HG02840 (cell line): ENCODE data around the gene TMEM219.
"Not testable (repeated sequence)": the region's sequence is repeated elsewhere in the genome, so short reads cannot be mapped to it uniquely, and the experiment has no call there.

ENCODE experiments used
- ATAC-seq: cut with Tn5 transposase; IDR thresholded peaks from one replicate; pipeline ENCODE4 v1.9.1; 2021; ENCODE audit warnings: mild to moderate bottlenecking, moderate library complexity, moderate number of reproducible peaks; ENCODE audit not compliant: unreplicated experiment, low FRiP score

Gene TMEM219

DNA sequence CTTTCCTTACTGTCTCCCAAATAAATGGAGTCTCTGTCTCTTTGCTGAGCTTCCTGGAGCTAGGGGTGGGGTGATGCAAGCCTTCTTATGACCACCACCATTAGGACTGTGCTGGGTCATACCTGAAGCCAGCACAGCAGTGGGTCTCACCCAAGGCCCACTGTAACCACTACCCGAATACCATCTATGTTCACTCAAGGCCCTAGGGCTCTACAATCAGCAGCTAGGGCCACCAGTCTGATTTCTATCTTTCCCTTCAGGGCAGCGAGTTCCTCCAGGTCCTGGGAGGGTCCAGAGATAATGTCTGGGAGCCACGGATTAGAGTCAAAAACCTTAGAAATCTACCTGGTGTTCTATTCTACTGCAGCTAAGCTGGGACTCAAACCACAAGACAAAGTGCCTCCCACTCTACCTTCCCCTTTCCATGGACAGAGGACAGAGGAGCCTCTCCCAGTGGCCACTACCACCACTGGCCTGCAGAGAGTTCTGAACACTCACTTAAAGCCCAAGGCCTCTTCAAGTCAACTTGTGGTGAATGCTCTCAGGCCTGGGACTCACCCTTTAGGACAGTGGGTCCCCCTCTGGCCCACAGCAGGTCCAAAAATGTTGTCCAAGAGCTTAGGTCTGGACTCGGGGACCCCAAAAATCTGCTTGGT lies 10.9 kb upstream of the TMEM219 start:
- no peak for ATAC-seq

DNA sequence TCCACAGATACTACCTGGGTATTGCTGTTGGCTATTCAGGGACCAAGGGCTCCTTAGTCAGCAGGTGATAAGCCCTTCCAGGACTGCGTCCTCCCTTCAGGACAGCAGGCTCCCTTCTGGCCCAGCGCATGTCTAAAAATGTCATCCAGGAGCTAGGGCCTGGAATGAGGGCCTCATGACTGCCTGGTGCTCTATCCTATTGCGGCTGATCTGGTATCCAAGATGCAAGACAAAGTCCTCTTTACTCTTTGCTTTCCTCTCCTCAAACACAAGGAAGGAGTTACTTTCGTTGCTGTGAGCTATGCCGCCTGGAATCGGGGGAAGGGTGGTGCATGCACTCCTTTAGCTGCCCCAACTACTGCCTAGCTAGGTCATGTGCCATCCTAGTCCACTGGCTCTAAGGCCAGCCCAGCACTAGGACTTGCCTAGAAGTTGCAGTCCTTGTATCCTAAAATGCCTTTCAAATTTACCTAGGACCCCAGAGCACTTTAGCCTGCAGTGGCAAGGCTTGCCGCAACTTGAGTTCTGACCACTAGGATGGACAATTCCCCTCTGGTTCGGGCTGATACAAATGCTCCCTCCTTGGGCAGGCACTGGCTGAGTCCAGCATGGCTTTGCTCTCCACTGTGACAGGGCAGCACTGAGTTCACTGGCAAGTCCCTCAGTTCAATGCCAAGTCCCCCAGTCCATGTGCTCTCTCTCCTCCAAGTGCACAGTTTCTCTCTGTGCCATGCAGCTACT lies 10.1 kb upstream of the TMEM219 start:
- ATAC-seq = no peak

DNA sequence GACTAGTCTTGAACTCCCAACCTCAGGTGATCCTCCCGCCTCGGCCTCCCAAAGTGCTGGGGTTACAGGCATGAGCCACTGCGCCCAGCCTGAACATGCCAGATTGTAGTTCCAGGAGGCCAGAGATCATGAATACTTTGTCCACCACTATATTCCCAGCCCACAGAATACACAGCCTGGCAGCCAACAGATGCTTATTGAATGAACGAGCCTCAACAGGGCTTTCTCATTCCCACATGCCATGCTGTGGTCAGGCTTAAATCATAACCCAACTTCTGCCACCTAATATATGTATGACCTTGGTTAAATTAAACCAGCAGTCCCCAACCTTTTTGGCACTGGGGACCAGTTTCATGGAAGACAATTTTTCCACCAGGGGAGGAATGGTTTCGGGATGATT lies 3.1 kb upstream of the TMEM219 start:
- no peak for ATAC-seq

DNA sequence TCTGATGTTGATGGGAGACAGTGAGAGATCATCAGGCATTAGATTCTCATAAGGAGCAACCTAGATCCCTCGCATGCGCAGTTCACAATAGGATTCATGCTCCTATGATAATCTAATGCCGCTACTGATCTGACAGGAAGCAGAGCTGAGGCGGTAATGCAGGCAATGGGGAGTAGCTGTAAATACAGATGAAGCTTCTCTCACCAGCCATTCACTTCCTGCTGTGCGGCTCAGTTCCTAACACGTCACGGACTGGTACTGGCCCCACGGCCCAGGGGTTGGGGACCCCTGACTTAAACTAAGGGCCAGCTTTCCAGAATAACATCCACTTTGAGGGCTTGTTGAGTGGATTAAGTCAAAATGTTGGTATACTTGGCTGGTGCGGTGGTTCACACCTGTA lies 2.6 kb upstream of the TMEM219 start:
- ATAC-seq = no peak

DNA sequence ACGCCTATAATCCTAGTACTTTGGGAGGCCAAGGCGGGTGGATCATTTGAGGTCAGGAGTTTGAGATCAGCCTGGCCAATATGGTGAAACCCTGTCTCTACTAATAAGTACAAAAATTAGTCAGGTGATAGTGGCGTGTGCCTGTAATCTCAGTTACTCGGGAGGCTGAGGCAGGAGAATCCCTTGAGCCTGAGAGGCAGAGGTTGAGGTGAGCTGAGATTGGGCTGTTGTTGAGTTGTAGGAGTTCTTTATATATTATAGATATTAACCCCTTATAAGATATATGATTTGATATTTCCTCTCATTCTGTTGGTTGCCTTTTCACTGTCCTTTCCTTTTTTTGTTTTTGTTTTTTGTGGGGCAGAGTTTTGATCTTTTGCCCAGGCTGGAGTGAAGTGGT lies 2.1 kb upstream of the TMEM219 start:
- ATAC-seq = not testable (repeated sequence)

DNA sequence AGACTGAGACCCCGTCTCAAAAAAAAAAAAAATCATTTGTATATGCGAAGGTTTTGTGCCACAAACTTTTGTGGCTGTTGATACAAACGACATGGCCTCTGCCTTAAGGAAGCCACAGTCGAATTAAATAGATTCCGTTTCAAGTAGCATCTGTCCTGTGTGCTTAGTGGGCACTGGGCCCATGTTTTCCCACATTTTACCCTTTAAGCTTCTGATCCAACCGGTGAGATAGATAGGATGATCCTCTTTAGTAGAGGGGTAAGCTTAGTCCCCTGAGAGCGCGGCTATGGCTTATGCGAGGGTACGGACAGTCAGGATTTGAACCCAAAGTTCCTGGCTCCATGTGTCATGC lies 776 bp upstream of the TMEM219 start:
- ATAC-seq = no peak

DNA sequence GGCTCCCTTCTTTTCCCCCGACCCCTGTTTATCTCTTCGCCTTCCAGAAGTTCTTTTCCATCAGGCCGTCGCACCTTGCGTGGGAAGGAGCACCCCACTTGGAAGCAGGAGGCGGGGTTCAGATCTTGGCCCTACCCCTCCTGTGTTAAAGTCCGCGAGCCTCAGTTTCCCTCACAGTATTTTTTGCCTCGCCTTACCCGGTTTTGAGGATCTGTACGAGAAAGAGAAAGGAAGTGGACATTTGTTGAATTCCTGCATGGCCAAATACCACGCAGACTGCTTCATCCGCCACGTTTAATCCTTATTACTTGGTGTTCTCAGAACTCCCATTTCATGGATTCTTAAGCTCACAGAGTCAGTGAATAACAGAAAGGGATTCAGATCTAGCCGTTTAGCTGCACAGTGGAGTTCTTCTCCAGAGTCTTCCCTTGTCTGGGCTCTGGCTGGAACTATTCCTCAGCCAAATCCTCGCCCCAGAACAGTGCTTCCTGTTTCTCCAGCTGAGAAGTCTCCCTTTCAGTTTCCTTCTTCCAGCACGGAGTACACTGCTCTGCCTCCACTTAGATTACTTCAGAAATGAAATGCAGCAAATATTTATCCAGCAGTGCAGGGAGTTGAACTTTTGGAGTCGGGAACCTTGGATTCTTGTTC lies 590 bp downstream of the TMEM219 start:
- ATAC-seq = no peak

DNA sequence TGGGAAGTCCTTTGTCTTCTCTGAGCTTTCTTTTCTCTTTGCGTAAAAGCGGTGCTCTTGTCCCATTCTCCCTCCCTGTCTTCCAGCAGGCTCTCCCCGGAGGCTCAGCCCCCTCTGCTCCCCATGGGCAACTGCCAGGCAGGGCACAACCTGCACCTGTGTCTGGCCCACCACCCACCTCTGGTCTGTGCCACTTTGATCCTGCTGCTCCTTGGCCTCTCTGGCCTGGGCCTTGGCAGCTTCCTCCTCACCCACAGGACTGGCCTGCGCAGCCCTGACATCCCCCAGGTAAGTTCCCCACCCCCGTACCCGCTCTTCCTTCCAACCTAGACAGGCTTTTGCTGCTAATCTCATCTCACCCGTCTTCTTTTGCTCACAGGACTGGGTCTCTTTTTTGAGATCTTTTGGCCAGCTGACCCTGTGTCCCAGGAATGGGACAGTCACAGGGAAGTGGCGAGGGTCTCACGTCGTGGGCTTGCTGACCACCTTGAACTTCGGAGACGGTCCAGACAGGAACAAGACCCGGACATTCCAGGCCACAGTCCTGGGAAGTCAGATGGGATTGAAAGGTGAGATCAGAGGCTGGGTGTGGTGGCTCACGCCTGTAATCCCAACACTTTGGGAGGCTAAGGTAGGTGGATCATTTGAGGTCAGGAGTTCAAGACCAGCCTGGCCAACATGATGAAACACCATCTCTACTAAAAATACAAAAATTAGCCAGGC lies 1.3 kb downstream of the TMEM219 start:
- no peak for ATAC-seq

DNA sequence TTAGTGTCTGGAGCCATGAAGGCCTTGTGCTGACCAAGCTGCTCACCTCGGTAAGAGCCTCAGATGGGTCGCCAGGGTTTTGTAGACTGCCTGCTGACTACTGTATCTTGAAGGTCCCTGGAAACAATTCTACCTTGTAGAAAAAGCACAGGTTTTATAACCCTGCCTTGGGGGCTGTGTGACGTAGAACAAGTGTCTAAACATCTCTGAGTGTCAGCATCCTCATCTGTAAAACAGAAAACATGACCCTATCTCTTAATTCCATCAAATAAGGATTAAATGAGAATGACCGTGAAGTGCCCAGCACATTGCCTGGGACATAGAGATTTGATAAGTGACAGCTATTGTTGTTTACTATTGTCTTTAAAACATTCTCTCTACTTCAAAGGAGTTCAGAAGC lies 6.3 kb downstream of the TMEM219 start:
- ATAC-seq = no peak

DNA sequence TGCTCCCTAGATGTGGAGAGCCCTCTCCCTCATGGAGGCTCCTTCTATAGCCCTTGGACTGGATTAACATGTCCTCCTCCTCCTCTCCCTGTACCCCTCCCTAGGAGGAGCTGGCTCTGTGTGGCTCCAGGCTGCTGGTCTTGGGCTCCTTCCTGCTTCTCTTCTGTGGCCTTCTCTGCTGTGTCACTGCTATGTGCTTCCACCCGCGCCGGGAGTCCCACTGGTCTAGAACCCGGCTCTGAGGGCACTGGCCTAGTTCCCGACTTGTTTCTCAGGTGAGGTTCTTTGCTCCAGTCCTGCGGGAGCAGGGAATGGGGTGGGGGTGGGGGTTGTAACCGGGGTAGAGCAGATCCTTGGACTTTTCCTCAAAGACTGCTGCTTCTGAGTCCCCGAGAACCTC lies 9.4 kb downstream of the TMEM219 start:
- ATAC-seq = no peak

DNA sequence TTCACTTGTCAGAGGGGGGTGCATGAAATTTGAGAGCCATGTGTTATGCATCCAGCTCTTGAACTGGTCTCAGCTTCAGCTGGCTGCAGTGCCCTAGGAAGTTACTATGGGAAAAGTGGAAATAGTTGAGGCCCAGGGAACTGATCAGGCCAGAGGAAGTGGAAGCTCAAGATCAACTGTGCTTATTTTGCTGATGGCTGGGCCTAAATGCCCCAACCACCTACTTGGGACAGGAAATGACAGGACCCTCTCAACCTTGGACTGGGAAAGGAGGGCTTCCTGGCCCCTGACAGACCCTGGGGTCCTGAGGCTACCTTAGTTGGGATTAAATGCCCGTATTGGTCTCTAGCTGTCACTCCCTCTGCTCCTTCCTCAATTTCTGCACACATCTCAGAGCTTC lies 10.6 kb downstream of the TMEM219 start:
- no peak for ATAC-seq

DNA sequence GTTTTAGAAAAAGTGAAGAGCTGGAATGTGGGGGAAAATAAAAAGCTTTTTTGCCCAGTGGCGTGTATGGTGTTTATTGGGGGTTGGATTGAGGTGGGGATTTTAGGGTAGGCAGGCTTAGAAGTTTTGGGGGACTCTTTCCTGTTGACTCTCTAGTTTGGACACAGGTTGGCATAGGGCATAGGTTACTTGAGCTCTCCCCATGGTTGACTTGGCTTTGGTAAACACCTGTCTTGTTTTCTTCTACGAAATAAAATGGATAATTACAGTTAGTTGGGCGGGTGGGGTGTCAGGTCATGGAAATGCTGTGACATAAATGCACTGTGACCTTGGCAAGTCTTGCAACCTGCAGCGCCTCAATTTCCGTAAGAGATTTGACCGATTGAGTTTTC lies 11.1 kb downstream of the TMEM219 start:
- ATAC-seq = no peak

DNA sequence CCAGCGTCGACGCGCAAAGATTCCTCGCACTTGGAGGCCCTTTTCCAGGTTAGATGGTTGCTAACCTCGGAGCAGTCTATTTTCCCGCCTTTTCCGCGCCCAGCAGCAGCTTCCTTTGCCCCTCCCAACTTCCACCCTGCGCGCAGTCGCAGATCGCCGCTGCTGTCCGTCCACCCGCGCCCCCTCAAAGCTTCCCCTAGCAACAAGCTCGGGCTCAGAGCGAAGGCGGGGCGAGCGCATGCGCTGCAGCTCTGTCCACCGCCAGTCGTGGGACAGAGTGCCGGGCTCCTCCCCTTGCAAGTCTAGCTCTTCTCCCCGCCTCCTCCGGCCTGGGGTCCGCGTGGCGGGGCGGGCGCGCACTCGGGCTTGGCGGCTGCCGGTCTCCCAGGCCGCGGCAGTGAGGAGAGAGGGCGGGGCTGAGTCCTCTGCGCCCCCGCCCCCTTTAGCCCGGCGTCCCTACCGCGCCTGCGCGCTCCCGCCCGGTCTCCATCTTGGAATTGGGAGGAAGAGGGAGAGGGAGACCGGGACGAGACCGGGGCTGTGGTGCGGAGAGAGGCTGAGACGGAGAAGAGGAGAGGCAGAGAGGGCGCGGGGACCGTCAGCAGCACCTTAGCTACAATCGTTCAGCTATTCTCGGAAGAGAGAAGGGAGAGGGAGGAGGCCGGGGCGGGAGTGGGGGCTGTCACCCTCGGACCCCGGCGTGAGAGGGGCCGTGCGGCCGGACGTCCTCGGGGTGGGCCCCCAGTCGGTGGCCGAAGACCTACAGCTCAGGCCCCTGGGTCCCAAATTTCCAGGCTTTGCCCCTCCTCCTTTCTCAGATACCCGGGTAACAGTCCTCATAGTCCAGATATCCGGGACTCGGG lies 11.7 kb downstream of the TMEM219 start, which contains the start of gene TAOK2:
TAOK2 (plus strand) TSS at position 485 of the 863 bp plus-strand sequence. CDS start 3,905 bp downstream, outside the sequence.
- peak; percentile 90 for ATAC-seq

DNA sequence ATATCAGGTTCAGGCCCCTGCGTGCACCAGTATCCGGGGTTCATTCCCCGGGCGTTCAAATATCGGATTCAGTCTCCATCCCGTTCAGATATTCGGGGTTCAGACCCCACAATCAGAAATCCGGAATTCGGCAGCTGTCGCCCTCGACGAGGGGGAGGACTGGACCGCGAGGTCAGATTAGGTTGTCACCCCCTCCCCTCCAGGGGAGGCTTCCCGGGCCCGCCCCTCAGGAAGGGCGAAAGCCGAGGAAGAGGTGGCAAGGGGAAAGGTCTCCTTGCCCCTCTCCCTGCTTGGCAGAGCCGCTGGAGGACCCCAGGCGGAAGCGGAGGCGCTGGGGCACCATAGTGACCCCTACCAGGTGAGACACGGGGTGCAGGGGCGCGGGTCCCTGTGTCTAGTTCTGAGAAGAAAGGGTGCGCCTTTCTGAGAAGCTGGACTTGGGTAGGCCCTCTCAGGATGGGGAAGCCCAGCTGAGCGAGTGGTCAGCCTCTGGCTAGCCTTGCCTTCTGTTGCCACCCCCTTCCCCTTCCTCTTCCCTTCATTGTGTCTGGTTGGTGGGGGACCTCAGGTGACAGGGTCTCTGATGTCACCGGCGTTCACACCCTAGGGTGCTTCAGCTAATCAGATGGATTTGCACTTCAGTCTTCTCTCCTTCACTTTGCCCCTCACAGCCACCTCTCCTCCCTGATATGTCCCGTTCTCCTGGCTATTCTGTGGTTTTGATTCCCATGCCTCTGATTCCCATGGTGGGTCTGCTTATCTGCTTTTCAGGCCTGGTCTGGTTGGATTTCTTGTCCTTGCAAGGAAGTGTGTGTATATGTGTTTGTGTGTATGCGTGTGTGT lies 12.6 kb downstream of the TMEM219 start:
- no peak for ATAC-seq

DNA sequence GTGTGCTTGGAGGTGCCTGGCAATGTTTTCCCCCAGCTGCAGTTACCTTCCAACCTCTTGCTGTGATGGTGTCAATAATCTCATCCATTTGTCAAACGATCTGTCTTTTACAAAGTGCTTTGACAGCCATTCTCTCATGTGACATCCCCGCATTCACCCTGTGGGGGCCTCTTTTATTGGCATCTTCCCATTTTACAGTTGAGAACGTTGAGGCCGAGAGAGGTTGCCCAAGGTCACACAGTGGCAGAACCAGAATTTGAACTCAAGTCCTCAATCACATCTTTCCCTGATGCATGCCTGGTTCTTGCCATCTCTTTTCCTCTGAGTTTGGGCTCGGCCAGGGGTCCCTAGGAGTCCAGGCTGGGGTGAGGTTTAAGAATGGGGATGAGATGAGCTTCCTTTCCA lies 13.3 kb downstream of the TMEM219 start:
- ATAC-seq = no peak

DNA sequence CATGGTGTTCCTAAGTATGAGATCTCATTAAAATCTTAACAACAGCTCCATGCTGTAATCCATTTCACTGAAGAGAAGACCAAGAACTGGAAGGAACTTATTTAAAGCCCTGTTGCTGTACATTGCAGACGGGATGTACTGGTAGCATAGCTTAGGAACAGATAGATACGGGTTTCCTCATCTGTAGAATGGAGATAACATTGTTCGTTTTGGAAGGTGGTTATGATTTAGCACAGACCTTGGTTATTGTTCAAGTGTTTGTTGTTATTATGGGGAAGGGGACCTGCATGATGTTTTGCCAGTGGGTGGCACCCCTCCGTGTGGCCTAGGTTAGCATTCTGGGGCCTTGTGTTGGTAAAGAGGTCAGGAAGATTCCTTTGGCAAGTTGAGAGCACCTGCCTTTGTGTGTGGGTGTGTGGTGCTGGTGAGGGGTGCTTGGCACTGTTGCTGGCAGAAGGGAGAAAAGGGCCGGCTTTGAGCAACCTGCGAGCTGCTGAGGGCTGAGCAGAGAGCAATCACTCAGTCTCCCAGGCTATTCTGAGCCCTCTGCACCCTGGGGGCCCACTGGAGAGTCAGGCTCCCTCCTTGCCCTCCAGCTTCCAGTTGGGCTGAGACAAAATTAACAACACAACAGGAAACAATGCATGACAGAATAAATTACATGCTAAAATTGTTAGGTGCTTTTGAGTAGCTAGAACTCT lies 14.1 kb downstream of the TMEM219 start:
- ATAC-seq = no peak

DNA sequence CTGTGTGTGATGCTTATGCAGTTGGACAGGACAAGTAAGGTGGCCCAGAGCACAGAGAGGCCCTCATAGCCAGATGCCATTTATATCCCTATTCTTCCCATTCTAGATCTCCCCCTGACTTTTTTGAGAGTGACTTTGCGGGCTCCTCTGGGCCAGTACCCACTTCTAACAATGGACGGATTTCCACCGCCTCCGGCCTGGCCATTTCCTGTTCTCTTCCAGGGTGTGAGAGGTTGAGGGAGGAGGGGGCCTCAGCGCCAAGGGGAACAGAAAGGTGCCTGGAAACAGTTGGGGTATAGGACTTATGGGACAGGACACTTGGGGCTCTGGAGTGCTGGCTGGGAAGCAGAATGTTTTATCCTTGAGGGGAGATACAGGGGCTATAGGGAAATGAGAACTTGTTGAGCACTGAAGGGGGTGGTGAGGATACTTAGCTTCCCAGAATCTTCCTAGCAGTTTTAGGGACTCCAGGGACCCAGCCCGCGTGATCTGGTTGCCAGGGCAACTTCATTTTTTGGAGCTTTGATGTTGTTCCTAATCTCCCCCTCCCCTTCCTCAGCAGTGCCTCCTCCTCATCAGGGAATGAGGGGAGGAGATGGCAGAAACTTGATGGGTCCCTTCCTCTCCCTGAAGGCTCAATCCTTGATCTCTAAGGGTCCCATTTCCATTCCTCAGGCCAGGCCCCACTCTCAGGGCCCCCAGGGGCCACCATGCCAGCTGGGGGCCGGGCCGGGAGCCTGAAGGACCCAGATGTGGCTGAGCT lies 15.4 kb downstream of the TMEM219 start:
- no peak for ATAC-seq

DNA sequence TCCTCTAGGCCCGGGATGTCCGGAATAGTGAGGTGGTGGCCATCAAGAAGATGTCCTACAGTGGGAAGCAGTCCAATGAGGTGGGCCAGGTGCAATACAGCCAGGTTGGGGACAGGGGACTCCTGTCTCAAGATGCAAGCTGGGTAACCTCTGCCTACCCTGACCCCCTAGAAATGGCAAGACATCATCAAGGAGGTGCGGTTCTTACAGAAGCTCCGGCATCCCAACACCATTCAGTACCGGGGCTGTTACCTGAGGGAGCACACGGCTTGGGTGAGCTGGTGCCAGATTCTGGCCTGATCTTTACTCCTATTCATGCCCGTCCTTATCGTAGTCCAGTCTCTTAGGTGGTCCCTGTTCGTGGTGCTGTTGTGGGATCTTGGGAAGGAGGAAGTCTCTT lies 16.2 kb downstream of the TMEM219 start:
- no peak for ATAC-seq
